ENCODE data around the gene PHLDB3. TPM values are rescaled to one million over a fixed set of nuclear protein-coding genes. Genes with fewer than 3 reads are reported as not detected.

The PHLDB3 gene
- polyA plus RNA-seq, 1 of the 3 experiments (the other 2 are of a cell fraction) = 15.6 TPM

GRCh38 chr19:43471091-43471490, 33.5 kb downstream of the PHLDB3 start:
- Histone ChIP-seq H3K4me3 (ENCODE audit: low read depth in 2 of 2, low read length in 1 of 2) (no peak overlapping the region), H2AFZ (ENCODE audit: low read depth) (no peak overlapping the region), H3K36me3 (replicated peaks in 1 of 2; ENCODE audit: control insufficient read depth in 1 of 2, insufficient read depth in 2 of 2, low read length in 1 of 2) (no peaks in the 10 kb centered on the region), H3K9me3 (no peaks in the 10 kb centered on the region), H3F3A (replicated peaks; ENCODE audit: insufficient read depth) (peaks cover under 1% of the 10 kb centered on the region), H3K9ac (no peak overlapping the region), H3K27me3 (ENCODE audit: insufficient read depth) (no peaks in the 10 kb centered on the region), H3K4me1 (ENCODE audit: control insufficient read depth in 1 of 2, insufficient read depth in 2 of 2, low read depth in 1 of 2, low read length in 1 of 2) (peaks cover 3 to 5% of the 10 kb centered on the region in 2 experiments; a peak in 2 of 4 replicates), H3K9me2 (no peaks in the 10 kb centered on the region), H3K4me2 (no peak overlapping the region), H4K20me1 (ENCODE audit: insufficient read depth) (no peaks in the 10 kb centered on the region), H3K27ac (ENCODE audit: low read depth in 2 of 2, low read length in 1 of 2) (no peak overlapping the region), H3K79me2 (ENCODE audit: insufficient read depth) (no peaks in the 10 kb centered on the region)
- ChIA-PET CTCF (interaction anchor here (1.0 kb wide), 1 partner anchor 24 kb away, joined by 3 read pairs; no protein-coding TSS in a partner anchor), POLR2A (interaction anchor here (0.7 kb wide), 1 partner anchor 10 kb away, joined by 5 read pairs; no protein-coding TSS in a partner anchor)
- no peak for TF ChIP-seq ELF1 (IDR thresholded peaks at IDR 0.05)
- TF ChIP-seq GABPA (IDR thresholded peaks at IDR 0.05; ENCODE audit: low read depth) = no peak
- no peak for TF ChIP-seq TEAD4 (IDR thresholded peaks at IDR 0.05; ENCODE audit: borderline replicate concordance, insufficient read depth)
- TF ChIP-seq USF1 (IDR thresholded peaks at IDR 0.05; ENCODE audit: borderline replicate concordance, low read depth) = no peak
- no peak for TF ChIP-seq SMC3 (IDR thresholded peaks at IDR 0.05; ENCODE audit: low read depth, low read length)
- TF ChIP-seq SIN3A (IDR thresholded peaks at IDR 0.05; ENCODE audit: borderline replicate concordance, low read depth, low read length) = no peak
- no peak for TF ChIP-seq MAX (IDR thresholded peaks at IDR 0.05; ENCODE audit: low read depth)
- no peak for DNase-seq
- WGBS (ENCODE audit: low lambda C conversion rate) = 87% methylated on average over 5 of the region's 5 CpGs

GRCh38 chr19:43470288-43470687, 34.3 kb downstream of the PHLDB3 start:
- Histone ChIP-seq H3K79me2 (ENCODE audit: insufficient read depth) (no peaks in the 10 kb centered on the region), H3F3A (replicated peaks; ENCODE audit: insufficient read depth) (no peaks in the 10 kb centered on the region), H3K36me3 (replicated peaks in 1 of 2; ENCODE audit: control insufficient read depth in 1 of 2, insufficient read depth in 2 of 2, low read length in 1 of 2) (no peaks in the 10 kb centered on the region), H3K4me2 (no peak overlapping the region), H3K4me1 (ENCODE audit: control insufficient read depth in 1 of 2, insufficient read depth in 2 of 2, low read depth in 1 of 2, low read length in 1 of 2) (peaks cover 3% of the 10 kb centered on the region in 2 experiments; a peak in 2 of 4 replicates), H3K9me3 (no peaks in the 10 kb centered on the region), H3K9me2 (no peaks in the 10 kb centered on the region), H3K27me3 (ENCODE audit: insufficient read depth) (no peaks in the 10 kb centered on the region), H4K20me1 (ENCODE audit: insufficient read depth) (no peaks in the 10 kb centered on the region), H3K9ac (no peak overlapping the region), H3K27ac (ENCODE audit: low read depth in 2 of 2, low read length in 1 of 2) (no peak overlapping the region), H2AFZ (ENCODE audit: low read depth) (0 out of 2 replicates have a peak overlapping the region, but pooled peaks have one; percentile 18), H3K4me3 (ENCODE audit: low read depth in 2 of 2, low read length in 1 of 2) (no peak overlapping the region)
- TF ChIP-seq FOXJ3 (CRISPR knock-in tag; IDR thresholded peaks at IDR 0.05) (no peak), IRF3 (IDR thresholded peaks at IDR 0.05; ENCODE audit: low read depth, low read length) (no peak), JUND (IDR thresholded peaks at IDR 0.05) (no peak)
- ChIA-PET CTCF (interaction anchor here (0.6 to 1.0 kb wide), 2 partner anchors 23 to 57 kb away, joined by 3 to 4 read pairs; no protein-coding TSS in a partner anchor), POLR2A (interaction anchor here (0.5 to 0.7 kb wide), 2 partner anchors 10 to 1166 kb away, joined by 5 read pairs; no protein-coding TSS in a partner anchor)
- DNase-seq = peak; percentile 42
- 32% methylated on average over 10 of the region's 10 CpGs for WGBS (ENCODE audit: low lambda C conversion rate)

Data from SK-N-SH (cell line).